ENCODE results near the gene EVC2. TPM values are rescaled to one million over a fixed set of nuclear protein-coding genes. Genes with fewer than 3 reads are reported as not detected.

The EVC2 gene
- total RNA-seq, 1 donor from 2014 or later: 7.4 TPM

- Mint-ChIP-seq H3K27me3 (ENCODE audit: unreplicated experiment) (peaks cover 4% of the 10 kb centered on the region), H3K4me1 (ENCODE audit: unreplicated experiment) (peaks cover 15% of the 10 kb centered on the region), H3K4me3 (ENCODE audit: unreplicated experiment) (no peak overlapping the region), H3K9me3 (ENCODE audit: unreplicated experiment) (no peaks in the 10 kb centered on the region), H3K36me3 (ENCODE audit: low read depth, unreplicated experiment) (peaks cover 17% of the 10 kb centered on the region), H3K27ac (ENCODE audit: unreplicated experiment) (no peak overlapping the region)
- TF ChIP-seq CTCF (IDR thresholded peaks at IDR 0.05; ENCODE audit: unreplicated experiment): no peak
- DNase-seq (ENCODE audit: low spot score): no peak
Measured at GRCh38 chr4:5753366-5753765, 45.0 kb upstream of the EVC2 start.

DNA sequence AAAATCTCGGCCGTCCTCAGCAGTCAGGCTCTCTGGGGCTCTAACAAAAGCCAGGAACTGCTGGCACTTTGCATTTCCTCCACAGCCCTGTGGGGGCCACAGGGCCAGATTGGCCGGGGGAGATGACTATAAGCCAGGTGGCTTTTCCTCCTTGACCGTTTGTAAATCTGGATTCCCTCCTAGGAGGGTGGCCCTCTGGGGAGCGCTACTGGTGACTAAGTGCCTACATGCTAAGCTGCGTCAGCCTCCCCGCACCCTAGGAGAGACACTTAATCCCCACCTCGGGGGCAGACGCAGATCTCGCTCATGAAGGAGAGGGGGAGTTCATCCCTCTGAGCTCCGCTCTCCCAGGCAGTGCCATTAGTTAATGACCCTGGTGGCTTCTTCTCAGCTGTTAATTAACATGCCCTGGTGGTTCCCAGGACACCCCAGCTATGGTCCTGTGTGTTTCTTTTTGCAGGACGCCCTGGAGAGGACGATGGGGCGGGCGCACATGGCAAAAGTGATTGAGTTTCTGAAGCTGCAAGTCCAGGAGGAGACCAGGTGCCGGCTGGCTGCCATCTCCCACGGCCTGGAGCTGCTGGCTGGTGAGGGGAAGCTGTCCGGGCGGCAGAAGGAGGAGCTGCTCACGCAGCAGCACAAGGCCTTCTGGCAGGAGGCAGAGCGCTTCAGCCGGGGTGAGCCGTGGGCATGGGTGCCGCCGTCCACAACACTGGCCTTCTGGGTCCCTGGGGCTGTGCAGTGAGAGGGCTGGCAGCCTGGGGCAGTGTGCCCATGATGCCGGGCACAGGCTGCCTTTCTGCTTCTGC lies 44.2 kb upstream of the EVC2 start:
- peak; percentile 26 for DNase-seq (ENCODE audit: low spot score)
- no peak overlapping the region for H3K4me3 Mint-ChIP-seq (ENCODE audit: unreplicated experiment)
- peaks cover 4% of the 10 kb centered on the region for H3K27me3 Mint-ChIP-seq (ENCODE audit: unreplicated experiment)
- H3K36me3 Mint-ChIP-seq (ENCODE audit: low read depth, unreplicated experiment): peaks cover 11% of the 10 kb centered on the region
- no peaks in the 10 kb centered on the region for H3K9me3 Mint-ChIP-seq (ENCODE audit: unreplicated experiment)
- no peak overlapping the region for H3K27ac Mint-ChIP-seq (ENCODE audit: unreplicated experiment)
- no peak for TF ChIP-seq CTCF (IDR thresholded peaks at IDR 0.05; ENCODE audit: unreplicated experiment)
- H3K4me1 Mint-ChIP-seq (ENCODE audit: unreplicated experiment): peaks cover 15% of the 10 kb centered on the region

GRCh38 chr4:5751666-5752375 lies 43.5 kb upstream of the EVC2 start:
- peaks cover 4% of the 10 kb centered on the region for H3K27me3 Mint-ChIP-seq (ENCODE audit: unreplicated experiment)
- TF ChIP-seq CTCF (IDR thresholded peaks at IDR 0.05; ENCODE audit: unreplicated experiment): no peak
- H3K4me3 Mint-ChIP-seq (ENCODE audit: unreplicated experiment): no peak overlapping the region
- DNase-seq (ENCODE audit: low spot score): no peak
- H3K27ac Mint-ChIP-seq (ENCODE audit: unreplicated experiment): no peak overlapping the region
- H3K36me3 Mint-ChIP-seq (ENCODE audit: low read depth, unreplicated experiment): peaks cover 13% of the 10 kb centered on the region
- no peaks in the 10 kb centered on the region for H3K9me3 Mint-ChIP-seq (ENCODE audit: unreplicated experiment)
- H3K4me1 Mint-ChIP-seq (ENCODE audit: unreplicated experiment): peaks cover 15% of the 10 kb centered on the region

DNA sequence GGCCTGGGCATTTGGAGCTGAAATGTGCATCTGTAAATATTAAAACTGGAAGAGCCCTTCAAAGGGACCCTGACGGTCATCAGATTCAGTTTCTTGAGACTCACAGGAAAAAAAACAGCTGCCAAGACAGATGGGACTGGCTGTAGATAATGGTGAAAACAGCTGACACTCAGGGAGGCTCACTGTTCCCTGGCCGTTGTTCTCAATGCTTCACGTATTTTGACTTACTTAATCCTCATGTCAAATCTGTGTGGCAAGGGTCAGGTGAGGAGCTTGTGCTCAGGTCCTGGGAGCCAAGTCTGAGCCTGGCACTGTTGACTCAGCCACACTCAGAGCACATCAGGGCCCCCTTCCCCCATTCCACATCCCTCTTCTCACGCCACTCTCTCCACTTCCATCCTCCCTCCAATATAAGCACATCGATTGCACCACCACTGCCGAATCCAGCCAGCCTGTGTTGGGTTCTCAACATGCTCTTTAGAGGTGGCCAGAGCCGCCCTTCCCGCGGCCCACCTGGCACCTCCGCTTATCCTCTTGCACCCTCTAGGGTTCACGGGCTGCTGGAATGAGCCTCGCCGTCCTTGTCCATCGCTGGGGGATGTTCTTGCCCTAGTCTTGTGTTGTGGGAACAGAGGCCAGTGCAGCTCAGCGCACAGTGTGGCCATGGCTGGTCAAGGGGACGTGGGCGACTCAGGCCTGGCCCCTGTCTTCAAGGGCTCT lies 42.7 kb upstream of the EVC2 start:
- H3K4me3 Mint-ChIP-seq (ENCODE audit: unreplicated experiment): no peak overlapping the region

More for the DNA sequence above, 42.7 kb upstream of the EVC2 start:
- H3K36me3 Mint-ChIP-seq (ENCODE audit: low read depth, unreplicated experiment): peaks cover 17% of the 10 kb centered on the region
- peaks cover 4% of the 10 kb centered on the region for H3K27me3 Mint-ChIP-seq (ENCODE audit: unreplicated experiment)
- no peak for TF ChIP-seq CTCF (IDR thresholded peaks at IDR 0.05; ENCODE audit: unreplicated experiment)
- H3K9me3 Mint-ChIP-seq (ENCODE audit: unreplicated experiment): no peaks in the 10 kb centered on the region
- no peak overlapping the region for H3K27ac Mint-ChIP-seq (ENCODE audit: unreplicated experiment)
- no peak for DNase-seq (ENCODE audit: low spot score)
- peaks cover 15% of the 10 kb centered on the region for H3K4me1 Mint-ChIP-seq (ENCODE audit: unreplicated experiment)

Data from endothelial cell (in vitro differentiated cells).